H1 (cell line): ENCODE measurements around the gene BEST2. TPM values are rescaled to one million over a fixed set of nuclear protein-coding genes. Genes with fewer than 3 reads are reported as not detected.

ENCODE experiments used
- ASH2L ChIP-seq: fragments of 200-600, 300-600 bp; sonication (generic); IDR thresholded peaks from one replicate; pipeline ENCODE4 v1.7.1; 2017; ENCODE audit warnings: low read length
- ATF2 ChIP-seq: IDR thresholded peaks from 2 replicates; pipeline ENCODE4 v1.6.1; 2012; ENCODE audit warnings: low read length, inconsistent platforms
- BRCA1 ChIP-seq: IDR thresholded peaks from 2 replicates; pipeline ENCODE4 v1.6.1; 2012; ENCODE audit warnings: low read depth, low read length, improper control_type of control experiment
- CEBPB ChIP-seq: IDR thresholded peaks from 2 replicates; pipeline ENCODE4 v1.6.1; 2012; ENCODE audit warnings: low read depth, low read length
- CHD1 ChIP-seq: IDR thresholded peaks from 2 replicates; pipeline ENCODE4 v1.6.1; 2012; ENCODE audit warnings: low read depth, low read length, improper control_type of control experiment
- E2F6 ChIP-seq: IDR thresholded peaks from 2 replicates; pipeline ENCODE4 v1.6.1; 2012; ENCODE audit warnings: inconsistent platforms
- EZH2 ChIP-seq: fragments of 200-600 bp; sonication (generic); IDR thresholded peaks from 2 replicates; pipeline ENCODE4 v1.7.1; 2012; ENCODE audit warnings: low read depth, mild to moderate bottlenecking, moderate library complexity, low read length, inconsistent platforms; ENCODE audit not compliant: severe bottlenecking
- FOSL1 ChIP-seq: IDR thresholded peaks from 2 replicates; pipeline ENCODE4 v1.6.1; 2011; ENCODE audit warnings: mild to moderate bottlenecking, low read depth, low read length, moderate library complexity; ENCODE audit not compliant: insufficient read depth
- GABPA ChIP-seq: IDR thresholded peaks from 2 replicates; pipeline ENCODE4 v1.6.1; 2011; ENCODE audit warnings: mild to moderate bottlenecking, low read length, moderate library complexity, borderline replicate concordance; ENCODE audit not compliant: insufficient read depth
- MAFK ChIP-seq: IDR thresholded peaks from 2 replicates; pipeline ENCODE4 v1.6.1; 2012; ENCODE audit warnings: low read depth, mild to moderate bottlenecking, improper control_type of control experiment, low read length
- MAX ChIP-seq: IDR thresholded peaks from 2 replicates; pipeline ENCODE4 v1.6.1; 2012; ENCODE audit warnings: inconsistent platforms
- PHF8 ChIP-seq: fragments of 200-600 bp; sonication (generic); conservative IDR thresholded peaks from 2 replicates; pipeline ENCODE4 v1.7.1; 2012; ENCODE audit warnings: low read depth, mild to moderate bottlenecking, inconsistent platforms, low read length, moderate library complexity
- RFX5 ChIP-seq: IDR thresholded peaks from 2 replicates; pipeline ENCODE4 v1.6.1; 2011; ENCODE audit warnings: low read depth, low read length, improper control_type of control experiment, borderline replicate concordance
- RNF2 ChIP-seq: fragments of 200-900, 300-1000 bp; sonication (generic); IDR thresholded peaks from 2 replicates; pipeline ENCODE4 v1.7.1; 2016; ENCODE audit warnings: borderline replicate concordance, low read depth, mild to moderate bottlenecking, antibody characterized with exemption, low read length; ENCODE audit not compliant: poor library complexity, severe bottlenecking; ENCODE audit errors: missing control alignments
- TAF7 ChIP-seq: optimal IDR thresholded peaks from 2 replicates; pipeline ENCODE3; 2011; ENCODE audit warnings: low read depth, mild to moderate bottlenecking, inconsistent platforms, low read length, moderate library complexity, borderline replicate concordance
- TCF12 ChIP-seq: IDR thresholded peaks from 2 replicates; pipeline ENCODE4 v1.6.1; 2011; ENCODE audit warnings: low read depth, mild to moderate bottlenecking, low read length
- TEAD4 ChIP-seq: IDR thresholded peaks from 2 replicates; pipeline ENCODE4 v1.6.1; 2012; ENCODE audit warnings: low read depth, low read length, inconsistent platforms, mixed read lengths
- USF2 ChIP-seq: IDR thresholded peaks from 2 replicates; pipeline ENCODE4 v1.6.1; 2011; ENCODE audit warnings: low read length, improper control_type of control experiment
- YY1 ChIP-seq: IDR thresholded peaks from 2 replicates; pipeline ENCODE4 v1.6.1; 2011; ENCODE audit warnings: low read depth, mild to moderate bottlenecking, low read length
- polyA plus RNA-seq, 7 experiments: library from polyadenylated mRNA; depleted of rRNA in 3 of 7; stranded (reverse) in 5 of 7; unstranded in 2 of 7; fragments of >200 nt in 5 of 7; fragments of 200-250 nt in 2 of 7; gene quantifications; 1 replicate in 5 of 7; 2 replicates in 1 of 7; 4 replicates in 1 of 7; pipeline versions ENCODE4 v1.2.1 to v1.2.3, GENCODE V29; 2011 to 2013; ENCODE audit warnings: missing spikeins in 2 of 7, mixed read lengths in 2 of 7
- total RNA-seq: library from RNA; stranded (reverse); fragmentation: NEBNext Ultra II Directional; extraction: Animal tissue kit (Norgen Biotek cat#: 25700); gene quantifications from 2 replicates; pipeline ENCODE4 v1.2.1, GENCODE V29; 2021

BEST2 gene
- total and polyA plus RNA-seq, 2 of the 8 experiments (the other 6 are each of a cell fraction or from before 2014, with no cell fraction given), result 4.6 to 7.3 TPM

- peak; percentile 42; the same call in 1 of the 2 replicates for TF ChIP-seq TEAD4
- peak; percentile 94 for TF ChIP-seq E2F6
- TF ChIP-seq CEBPB, result no peak
- TF ChIP-seq GABPA, result no peak
- TF ChIP-seq TCF12, result no peak
- no peak for TF ChIP-seq BRCA1
- peak; percentile 73 for TF ChIP-seq ASH2L
- no peak for TF ChIP-seq MAFK
- TF ChIP-seq YY1, result peak; percentile 56; the same call in 1 of the 2 replicates
- TF ChIP-seq USF2, result peak; percentile 30; the same call in 1 of the 2 replicates
- 0 out of 2 replicates have a peak, but pooled peaks have one; percentile 73 for TF ChIP-seq PHF8
- peak; percentile 86; the same call in 1 of the 2 replicates for TF ChIP-seq RFX5
- peak; percentile 28 for TF ChIP-seq TAF7
- TF ChIP-seq ATF2, result no peak
- TF ChIP-seq FOSL1, result peak; percentile 72; the same call in 1 of the 2 replicates
- no peak for TF ChIP-seq RNF2
- TF ChIP-seq EZH2, result no peak
- TF ChIP-seq MAX, result peak; percentile 97
- no peak for TF ChIP-seq CHD1
These were observed 42.0 kb downstream of the BEST2 start (continued) for GRCh38 chr19:12793290-12794195.
